ENCODE data around the gene MEIS1.
A peak's percentile ranks its signal among the peaks of the same experiment; 100 is the strongest.

Gene MEIS1

DNA sequence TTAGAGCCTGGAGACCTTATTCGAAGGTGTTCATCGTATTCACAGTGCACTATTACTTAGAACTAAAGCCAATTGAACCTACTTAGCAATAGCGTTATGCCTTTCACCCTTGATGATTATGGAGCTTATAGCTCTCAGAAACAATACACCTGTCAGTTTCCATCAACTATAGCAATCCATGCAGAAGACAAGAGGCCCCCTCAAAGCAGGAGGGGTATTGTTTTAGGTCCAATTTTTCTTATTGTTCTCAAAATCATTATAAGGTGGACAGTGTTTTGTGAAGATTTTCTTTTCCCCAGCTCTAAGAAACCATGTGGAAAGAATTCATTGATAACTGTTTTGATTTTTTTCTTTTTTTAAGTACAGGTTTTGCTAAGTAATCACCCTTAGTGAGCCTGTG, 135.5 kb downstream of the MEIS1 start:
- no peak for DNase-seq

DNA sequence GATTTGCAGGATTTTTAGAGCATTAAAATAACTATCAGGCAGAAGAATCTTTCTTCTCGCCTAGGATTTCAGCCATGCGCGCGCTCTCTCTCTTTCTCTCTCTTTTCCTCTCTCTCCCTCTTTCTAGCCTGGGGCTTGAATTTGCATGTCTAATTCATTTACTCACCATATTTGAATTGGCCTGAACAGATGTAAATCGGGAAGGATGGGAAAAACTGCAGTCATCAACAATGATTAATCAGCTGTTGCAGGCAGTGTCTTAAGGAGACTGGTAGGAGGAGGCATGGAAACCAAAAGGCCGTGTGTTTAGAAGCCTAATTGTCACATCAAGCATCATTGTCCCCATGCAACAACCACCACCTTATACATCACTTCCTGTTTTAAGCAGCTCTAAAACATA, 137.0 kb downstream of the MEIS1 start:
- DNase-seq = no peak

GRCh38 chr2:66572391-66572790, 137.5 kb downstream of the MEIS1 start:
- no peak for DNase-seq

GRCh38 chr2:66573416-66573815, 138.5 kb downstream of the MEIS1 start:
- peak; percentile 39 to 73 for DNase-seq

DNA sequence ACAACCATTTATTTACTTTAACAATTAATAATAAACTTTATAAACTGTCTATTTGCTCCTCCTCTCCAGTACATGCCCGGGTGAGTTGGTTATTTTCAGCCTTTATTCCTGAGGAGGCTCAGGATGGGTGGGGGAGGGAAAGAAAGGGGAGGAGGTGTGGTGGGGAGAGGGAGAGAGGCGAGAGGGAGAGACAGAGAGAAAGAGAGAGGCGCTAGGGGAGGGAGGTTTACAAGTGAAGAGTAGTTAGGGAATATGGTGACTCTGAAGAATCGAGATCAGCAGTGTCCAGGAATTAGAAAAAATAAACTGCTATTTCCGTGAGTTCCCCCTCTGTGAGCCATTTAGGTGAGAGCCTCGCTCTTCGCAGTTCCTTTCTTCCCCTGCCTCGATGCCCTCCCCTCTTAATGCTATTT, 138.9 kb downstream of the MEIS1 start:
- DNase-seq = peak; percentile 38 to 51

DNA sequence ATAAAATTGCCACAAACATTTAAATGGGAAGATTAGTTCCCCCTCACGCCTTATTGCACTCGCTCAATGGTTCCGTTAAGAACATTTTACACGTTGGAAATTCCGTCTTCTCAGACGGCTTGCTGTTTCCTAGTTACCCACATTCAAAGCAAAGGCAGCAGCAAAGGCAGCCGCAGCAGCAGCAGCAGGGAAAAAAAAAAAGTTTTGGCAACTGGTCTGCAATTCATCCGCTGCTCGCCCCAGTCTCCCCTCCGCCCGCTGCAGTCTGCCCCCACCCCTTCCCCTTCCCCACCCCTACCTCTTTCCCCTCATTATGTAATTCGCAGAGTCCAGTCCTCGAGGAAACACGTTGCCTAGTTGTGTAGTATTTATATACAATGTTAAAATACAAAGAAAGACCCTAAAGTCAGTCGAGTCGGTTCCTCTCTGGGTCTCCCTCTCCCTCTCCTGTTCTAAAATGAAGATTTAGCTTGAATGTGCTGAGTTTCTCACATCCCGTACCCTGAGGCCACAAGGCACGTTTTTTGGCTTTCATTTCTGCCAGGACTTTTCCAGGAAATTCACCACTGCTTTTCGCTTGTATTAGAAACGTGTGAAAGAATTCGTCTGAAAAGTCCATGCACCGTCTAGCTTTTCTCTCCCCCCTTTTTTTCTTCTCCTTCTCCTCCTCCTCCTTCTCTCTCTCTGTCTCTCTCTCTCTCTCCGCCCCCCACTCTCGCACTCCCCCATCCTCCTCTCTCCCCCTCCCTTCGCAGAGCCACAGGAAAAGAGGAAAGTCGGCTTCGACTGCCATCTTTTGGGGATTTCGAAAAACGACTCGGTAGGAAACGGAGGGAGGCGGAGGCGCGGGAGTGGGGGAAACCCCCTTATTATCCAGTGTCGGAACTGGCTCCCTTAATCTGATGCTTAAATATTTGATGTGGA, 140.0 kb downstream of the MEIS1 start:
- peak; percentile 77 to 83 for DNase-seq

DNA sequence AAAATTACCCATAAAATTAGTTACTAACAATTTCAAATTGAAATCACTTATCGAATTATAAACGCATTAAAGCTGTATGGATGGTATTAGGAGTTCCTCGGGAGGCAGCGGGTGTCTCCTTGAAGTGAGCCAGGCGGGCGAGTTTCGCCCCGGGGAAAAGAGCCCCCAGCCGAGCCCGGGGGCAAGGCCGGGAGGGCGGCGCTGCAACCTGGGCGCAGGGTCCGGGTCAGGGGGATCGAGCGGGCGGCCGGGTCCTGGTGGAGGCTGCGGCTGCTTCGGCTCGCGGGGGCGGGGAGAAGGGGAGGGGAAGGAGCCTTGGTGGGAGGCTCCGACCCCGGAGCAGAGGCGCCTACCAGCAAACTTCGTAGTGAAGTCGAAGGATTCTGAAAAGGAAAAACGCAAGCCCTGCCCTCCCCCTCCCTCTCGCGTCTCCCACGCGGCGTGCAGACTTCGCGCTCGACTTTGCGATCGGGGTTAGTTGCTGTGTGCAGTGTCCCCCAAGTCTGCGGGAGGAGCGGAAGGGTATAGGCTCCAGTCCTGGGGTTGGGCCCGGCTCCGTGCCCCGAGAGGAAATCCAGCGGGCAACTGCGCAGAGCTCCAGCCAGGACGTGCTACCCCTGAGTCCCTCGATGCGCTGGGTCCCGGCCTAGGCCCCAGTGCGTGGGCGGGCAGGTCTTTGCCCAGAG, 140.8 kb downstream of the MEIS1 start:
- no peak for DNase-seq

DNA sequence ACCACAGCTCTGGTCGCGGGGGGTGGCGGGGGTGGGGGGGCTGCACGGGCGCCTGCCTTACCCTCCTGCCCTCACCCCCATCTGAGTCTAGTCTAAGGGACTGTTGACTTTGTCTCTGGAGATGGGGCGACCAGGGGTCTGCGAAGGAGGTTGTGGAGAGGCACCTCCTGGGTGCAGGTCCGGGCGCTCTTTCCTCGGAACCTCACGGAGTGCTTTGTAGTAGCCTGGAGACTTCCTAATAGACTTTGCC, 141.3 kb downstream of the MEIS1 start:
- no peak for DNase-seq

DNA sequence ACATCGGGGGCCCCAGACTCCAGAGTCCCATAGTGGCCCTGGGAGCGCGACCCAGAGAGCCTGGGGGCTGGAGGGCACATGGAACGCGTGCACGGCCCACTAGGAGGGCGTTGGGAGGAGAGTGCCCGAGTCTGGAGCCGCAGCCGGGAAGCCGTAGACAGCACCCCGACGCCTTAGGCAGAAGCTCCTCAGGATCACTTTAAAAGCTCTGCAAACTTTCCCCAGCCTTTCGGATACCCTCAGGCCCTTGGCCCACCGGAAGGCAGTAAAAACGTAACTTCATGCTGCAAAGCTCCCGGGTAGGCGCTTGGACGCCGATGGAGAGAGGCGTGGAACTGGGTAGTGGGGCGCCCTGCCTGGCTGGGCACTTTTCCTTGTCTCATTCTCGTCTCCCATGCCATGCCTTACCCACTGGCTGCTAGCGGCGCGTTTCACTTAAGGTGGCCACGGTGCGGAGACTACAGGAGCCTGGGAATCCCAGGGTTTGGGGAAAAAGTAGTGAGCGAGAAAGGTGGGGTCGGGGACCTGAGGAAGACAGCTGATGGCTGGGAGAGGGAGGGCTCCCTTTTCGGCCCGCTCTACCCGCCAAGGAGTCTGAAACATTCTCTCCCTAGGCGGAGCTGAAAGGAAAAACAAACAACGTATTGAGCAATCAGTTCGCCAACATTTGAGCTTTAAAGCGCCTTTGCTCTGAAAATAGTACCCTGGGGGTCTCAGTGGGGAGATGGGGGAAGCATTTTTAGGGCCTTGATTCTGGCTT, 141.8 kb downstream of the MEIS1 start:
- peak in 1 of 2 experiments; percentile 34 for DNase-seq

DNA sequence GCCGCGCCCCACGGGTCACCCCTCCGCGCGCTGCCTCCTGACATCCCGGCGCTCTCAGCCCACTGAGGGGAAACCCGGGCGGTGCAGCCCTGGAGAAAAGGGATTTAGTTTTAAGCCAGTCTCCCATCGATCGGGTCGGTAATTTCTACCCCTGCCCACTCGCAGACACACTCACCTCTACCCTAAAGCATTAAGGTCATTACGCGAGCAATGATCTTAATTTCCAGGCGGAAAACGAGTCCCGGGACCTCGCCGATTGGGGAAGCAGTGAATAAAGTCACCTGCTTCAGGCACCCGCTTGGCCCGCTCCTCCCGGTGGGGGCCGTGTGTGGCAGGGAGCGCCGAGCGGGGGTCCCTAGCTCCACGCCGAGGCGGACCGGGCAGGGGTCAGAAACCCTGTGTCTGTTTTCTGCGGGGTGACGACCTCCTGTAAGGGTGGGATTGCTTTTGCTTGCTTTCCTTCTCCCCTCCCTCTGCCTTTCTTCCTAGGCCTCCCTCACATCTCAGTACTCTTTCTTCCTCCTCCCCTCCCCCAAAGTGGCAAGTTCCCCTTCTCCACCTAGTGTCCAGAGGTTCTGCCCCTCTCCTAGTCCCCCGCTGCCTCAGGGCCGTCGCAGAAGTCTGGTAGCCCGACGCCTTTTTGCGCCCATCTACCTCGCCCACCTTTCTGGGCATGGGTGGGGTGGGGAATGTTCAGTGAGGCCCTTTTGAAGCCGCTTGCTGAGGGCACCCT, 142.6 kb downstream of the MEIS1 start:
- DNase-seq = peak in 1 of 2 experiments; percentile 34

DNA sequence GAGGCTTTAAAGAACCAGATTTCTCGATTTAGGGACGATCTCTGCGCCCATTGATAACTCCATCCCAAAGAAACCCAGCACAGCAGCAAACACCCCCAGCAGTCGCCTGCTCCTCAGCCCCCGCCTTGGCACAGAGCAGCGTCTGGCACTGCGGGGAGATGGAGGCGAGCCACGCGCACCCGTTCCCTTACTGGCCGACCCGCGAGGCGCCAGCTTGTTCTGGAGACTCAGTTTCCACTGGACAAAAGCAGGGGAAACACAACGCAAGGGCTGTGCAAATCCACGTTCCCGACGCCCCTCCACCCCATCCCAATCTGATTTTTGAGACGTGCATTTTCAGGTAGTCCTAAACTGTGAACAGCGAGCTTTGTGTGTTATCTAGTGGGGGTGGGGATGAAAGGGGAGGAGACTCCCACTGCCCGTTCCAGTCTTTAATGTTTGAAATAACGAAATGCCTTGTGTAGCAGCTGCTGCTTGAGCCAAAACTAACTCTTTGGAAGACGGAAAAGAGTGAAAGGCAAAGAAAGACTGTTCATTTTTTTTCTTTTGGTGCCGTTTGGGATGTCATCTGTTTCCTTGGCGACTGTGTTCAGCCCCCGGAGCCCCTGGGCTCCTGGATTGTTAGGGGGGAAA, 143.2 kb downstream of the MEIS1 start:
- peak in 1 of 2 experiments; percentile 45 for DNase-seq

- DNase-seq = peak in 1 of 2 experiments; percentile 45
These were observed 143.8 kb downstream of the MEIS1 start for GRCh38 chr2:66578687-66579106.

- DNase-seq = no peak
These were observed 144.5 kb downstream of the MEIS1 start for GRCh38 chr2:66579186-66580126.

GRCh38 chr2:66580166-66581049, 145.5 kb downstream of the MEIS1 start:
- DNase-seq = no peak

- no peak for DNase-seq
These were observed 146.6 kb downstream of the MEIS1 start for GRCh38 chr2:66581339-66582103.

GRCh38 chr2:66582104-66582986, 147.4 kb downstream of the MEIS1 start:
- no peak for DNase-seq

DNA sequence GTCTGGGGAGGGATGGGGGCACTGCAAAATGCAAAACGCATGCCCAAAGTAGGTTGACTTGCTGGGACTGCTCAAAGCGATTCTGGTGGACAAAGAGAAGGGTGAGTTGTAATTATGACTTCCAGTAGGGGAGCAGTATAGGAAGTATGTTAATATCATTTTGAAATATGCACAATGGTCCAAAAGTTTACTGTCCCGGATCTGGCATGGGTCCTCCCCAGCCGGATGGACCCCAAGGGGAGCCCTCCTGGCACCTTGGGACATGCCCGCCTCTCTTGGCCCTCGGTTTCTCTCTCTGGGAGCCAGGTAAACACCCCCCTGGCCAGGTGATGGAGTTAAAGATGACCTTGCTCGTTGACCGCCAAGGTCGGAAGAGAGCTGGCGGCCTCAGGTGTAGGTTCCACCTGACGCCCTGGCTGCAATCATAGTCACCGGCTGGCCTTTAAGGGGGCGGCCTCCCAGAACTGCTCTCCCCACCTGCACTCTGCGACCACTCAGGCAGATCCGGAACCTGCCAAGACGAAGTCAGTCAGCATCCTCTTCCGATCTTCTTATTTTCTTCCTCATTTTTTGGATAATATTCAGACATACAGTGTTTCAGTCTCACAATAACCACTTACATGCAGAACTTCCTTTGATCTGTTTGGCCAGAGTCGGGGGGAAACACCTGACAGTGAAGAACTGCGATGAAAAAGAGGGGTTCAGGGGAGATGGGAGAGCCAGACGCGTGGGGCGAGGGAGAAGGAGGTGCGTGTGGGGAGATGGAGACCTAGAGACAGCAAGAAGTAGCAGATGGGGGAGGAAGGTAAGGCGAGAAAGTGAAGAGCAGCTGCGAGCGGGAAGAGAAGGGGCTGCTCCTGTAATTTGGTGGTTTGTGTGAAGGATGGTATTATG, 148.3 kb downstream of the MEIS1 start:
- no peak for DNase-seq

All from NCI-H2081 (cell line).